ENCODE data around the gene NOC4L.

GRCh38 chr12:132105467-132105866, 38.8 kb upstream of the NOC4L start:
- TF ChIP-seq CTCF (conservative IDR thresholded peaks at IDR 0.05; ENCODE audit: low read depth in 2 of 2) (no peak), EZH2phosphoT487 (IDR thresholded peaks at IDR 0.05; ENCODE audit: unreplicated experiment) (no peak), EZH2 (IDR thresholded peaks at IDR 0.05; ENCODE audit: low read depth, unreplicated experiment) (no peak), ETS1 (IDR thresholded peaks at IDR 0.05) (no peak), POLR2AphosphoS5 (IDR thresholded peaks at IDR 0.05; ENCODE audit: low read depth) (no peak), CREB1 (CRISPR knock-in tag; IDR thresholded peaks at IDR 0.05; ENCODE audit: low read depth) (no peak), JUNB (IDR thresholded peaks at IDR 0.05; ENCODE audit: unreplicated experiment) (no peak), REST (IDR thresholded peaks at IDR 0.05; ENCODE audit: unreplicated experiment) (no peak), NANOG (IDR thresholded peaks at IDR 0.05; ENCODE audit: borderline replicate concordance) (no peak), ZNF462 (CRISPR knock-in tag; IDR thresholded peaks at IDR 0.05) (no peak), ZNF114 (CRISPR knock-in tag; IDR thresholded peaks at IDR 0.05) (no peak)

Measured in GM23338 (cell line).